A549 (cell line): Measurements from ENCODE around the gene ADARB1. TPM values are rescaled to one million over a fixed set of nuclear protein-coding genes. Genes with fewer than 3 reads are reported as not detected.

Experiments
- ATAC-seq, 2 experiments: fragments of 200-7000 bp in 1 of 2; fragments of >200 bp in 1 of 2; cut with Nextera tagmentation in 1 of 2; cut with Tn5 transposase in 1 of 2; 3 replicates each; pipeline versions ENCODE4 v1.8.0 to v1.9.1; 2018 to 2020; ENCODE audit warnings: mild to moderate bottlenecking in 1 of 2, moderate library complexity in 1 of 2
- CTCF ChIA-PET: fragments of 300-600 bp; sonication (Branson Sonifier 250); formaldehyde crosslinking; extraction: SDS; loops from one replicate; lab custom pipeline; 2021; ENCODE audit warnings: antibody characterized with exemption, inconsistent platforms; lab: Yijun Ruan, JAX
- POLR2A ChIA-PET: fragments of 350-600 bp; formaldehyde crosslinking; extraction: SDS; loops from one replicate; lab custom pipeline; 2021; ENCODE audit warnings: antibody characterized with exemption, inconsistent platforms; lab: Yijun Ruan, JAX
- DNase-seq, 2 experiments: peaks; one replicate each; pipeline versions ENCODE4 v3.0.0 to v3.0.0-alpha.2; 2011 to 2016; ENCODE audit warnings: low read depth in 1 of 2, low spot score in 1 of 2
- FAIRE-seq: peaks from 2 replicates; lab custom pipeline; 2011; peaks lifted over from hg19 to GRCh38; lab: Jason Lieb, UNC
- H3K27ac ChIP-seq, 2 experiments: fragments of >200 bp; sonication (Bioruptor Twin); formaldehyde crosslinking; 3 replicates each; pipeline ENCODE4 v1.5.1; 2016 to 2017
- H3K4me1 ChIP-seq: fragments of >200 bp; sonication (Bioruptor Twin); formaldehyde crosslinking; 3 replicates; pipeline ENCODE4 v1.6.1; 2016
- H3K4me2 ChIP-seq: fragments of >200 bp; sonication (Bioruptor Twin); formaldehyde crosslinking; 3 replicates; pipeline ENCODE4 v1.6.1; 2016
- H3K4me3 ChIP-seq: fragments of >200 bp; sonication (Bioruptor Twin); formaldehyde crosslinking; 3 replicates; pipeline ENCODE4 v1.5.1; 2016
- H3K9me3 ChIP-seq: fragments of >200 bp; sonication (Bioruptor Twin); formaldehyde crosslinking; 3 replicates; pipeline ENCODE4 v1.6.1; 2016
- BCL3 ChIP-seq: fragments of >200 bp; sonication (Bioruptor Twin); formaldehyde crosslinking; IDR thresholded peaks from 3 replicates; pipeline ENCODE4 v1.6.1; 2016
- CBX2 ChIP-seq: fragments of 200-600 bp; sonication (generic); IDR thresholded peaks from 2 replicates; pipeline ENCODE4 v1.6.1; 2016; ENCODE audit warnings: low read depth, mild to moderate bottlenecking, borderline replicate concordance
- CEBPB ChIP-seq, 2 experiments: fragments of >200 bp in 1 of 2; sonication (Bioruptor Twin) in 1 of 2; formaldehyde crosslinking in 1 of 2; IDR thresholded peaks; 2 replicates each; pipeline ENCODE4 v1.6.1; 2012 to 2016
- CTCF ChIP-seq: fragments of >200 bp; sonication (Bioruptor Twin); formaldehyde crosslinking; IDR thresholded peaks from 3 replicates; pipeline ENCODE4 v1.5.1; 2016
- EHF ChIP-seq: fragments of 250-450 bp; sonication (Bioruptor Pico); IDR thresholded peaks from 2 replicates; pipeline ENCODE4 v1.5.0; 2020; ENCODE audit warnings: mild to moderate bottlenecking
- FOXS1 ChIP-seq: fragments of 250-450 bp; sonication (Bioruptor Pico); IDR thresholded peaks from 2 replicates; pipeline ENCODE4 v1.5.0; 2020; ENCODE audit warnings: mild to moderate bottlenecking, moderate library complexity
- GATA3 ChIP-seq: IDR thresholded peaks from 2 replicates; pipeline ENCODE4 v1.6.1; 2012; ENCODE audit warnings: borderline replicate concordance
- HOXB5 ChIP-seq: fragments of 250-450 bp; sonication (Bioruptor Pico); IDR thresholded peaks from 2 replicates; pipeline ENCODE4 v1.5.0; 2020; ENCODE audit warnings: mild to moderate bottlenecking, moderate library complexity
- JUNB ChIP-seq: fragments of >200 bp; sonication (Bioruptor Twin); formaldehyde crosslinking; IDR thresholded peaks from 2 replicates; pipeline ENCODE4 v1.6.1; 2016
- MAFK ChIP-seq: fragments of 450-650 bp; IDR thresholded peaks from 2 replicates; pipeline ENCODE4 v1.6.1; 2014; ENCODE audit not compliant: partially characterized antibody
- MAZ ChIP-seq: fragments of 150-350 bp; IDR thresholded peaks from 2 replicates; pipeline ENCODE4 v1.6.1; 2014; ENCODE audit warnings: antibody characterized with exemption, low read depth, low read length, borderline replicate concordance
- NFE2L2 ChIP-seq: fragments of 150-350 bp; conservative IDR thresholded peaks from 2 replicates; pipeline ENCODE4 v1.6.1; 2014; ENCODE audit warnings: low read length
- NPAS2 ChIP-seq: fragments of 250-450 bp; sonication (Bioruptor Pico); IDR thresholded peaks from 2 replicates; pipeline ENCODE4 v1.8.0; 2022; ENCODE audit warnings: mild to moderate bottlenecking, moderate library complexity, borderline replicate concordance
- NR3C1 ChIP-seq: fragments of >200 bp; sonication (Bioruptor Twin); formaldehyde crosslinking; IDR thresholded peaks from 3 replicates; pipeline ENCODE4 v1.6.1; 2017
- PHF8 ChIP-seq: fragments of 200-600 bp; sonication (generic); IDR thresholded peaks from 2 replicates; pipeline ENCODE4 v1.6.1; 2016; ENCODE audit warnings: low read depth, mild to moderate bottlenecking, antibody characterized with exemption, moderate library complexity, borderline replicate concordance
- POLR2AphosphoS2 ChIP-seq: conservative IDR thresholded peaks from 2 replicates; pipeline ENCODE4 v1.6.1; 2012; ENCODE audit warnings: low read length, improper control_type of control experiment, inconsistent platforms
- RARB ChIP-seq: fragments of 250-450 bp; sonication (Bioruptor Pico); IDR thresholded peaks from 2 replicates; pipeline ENCODE4 v1.8.0; 2021; ENCODE audit warnings: mild to moderate bottlenecking, moderate library complexity
- RCOR1 ChIP-seq: fragments of 150-350 bp; IDR thresholded peaks from 2 replicates; pipeline ENCODE4 v1.6.1; 2014; ENCODE audit warnings: antibody characterized with exemption, low read length, low read depth
- SMC3 ChIP-seq: fragments of >200 bp; sonication (Bioruptor Twin); formaldehyde crosslinking; IDR thresholded peaks from 3 replicates; pipeline ENCODE4 v1.6.1; 2018; ENCODE audit warnings: inconsistent platforms
- SREBF2 ChIP-seq: fragments of 450-650 bp; IDR thresholded peaks from 2 replicates; pipeline ENCODE4 v1.6.1; 2014; ENCODE audit warnings: mild to moderate bottlenecking, moderate library complexity
- ZFP36 ChIP-seq: fragments of 450-650 bp; IDR thresholded peaks from 2 replicates; pipeline ENCODE4 v1.6.1; 2014; ENCODE audit warnings: borderline replicate concordance; ENCODE audit not compliant: partially characterized antibody
- ZSCAN20 ChIP-seq: fragments of 250-450 bp; sonication (Bioruptor Pico); IDR thresholded peaks from 2 replicates; pipeline ENCODE4 v1.8.0; 2022; ENCODE audit warnings: mild to moderate bottlenecking, moderate library complexity
- WGBS: methylation state at CpG from one replicate; pipeline ENCODE4 v1.1.6; 2017; ENCODE audit errors: missing lambda C conversion rate; 5-methylcytosine and 5-hydroxymethylcytosine counted together
- polyA plus RNA-seq, 4 experiments: library from polyadenylated mRNA; depleted of rRNA in 3 of 4; stranded (reverse); fragments of >200 nt; fragmentation: RNase III in 1 of 4; extraction: RNeasy Plus Mini Kit Qiagen cat#74134 plus additional on column Dnase treatment in 1 of 4; gene quantifications; 2 replicates in 3 of 4; 3 replicates in 1 of 4; pipeline ENCODE4 v1.2.3, GENCODE V29; 2011 to 2017
- TF ChIP-seq, protein P1 (sequence below): IDR thresholded peaks from 2 replicates; pipeline ENCODE4 v1.6.1; 2012

Gene ADARB1
- polyA plus RNA-seq, 2 of the 4 experiments (the other 2 are of a cell fraction), result 3.2 to 5.7 TPM

DNA sequence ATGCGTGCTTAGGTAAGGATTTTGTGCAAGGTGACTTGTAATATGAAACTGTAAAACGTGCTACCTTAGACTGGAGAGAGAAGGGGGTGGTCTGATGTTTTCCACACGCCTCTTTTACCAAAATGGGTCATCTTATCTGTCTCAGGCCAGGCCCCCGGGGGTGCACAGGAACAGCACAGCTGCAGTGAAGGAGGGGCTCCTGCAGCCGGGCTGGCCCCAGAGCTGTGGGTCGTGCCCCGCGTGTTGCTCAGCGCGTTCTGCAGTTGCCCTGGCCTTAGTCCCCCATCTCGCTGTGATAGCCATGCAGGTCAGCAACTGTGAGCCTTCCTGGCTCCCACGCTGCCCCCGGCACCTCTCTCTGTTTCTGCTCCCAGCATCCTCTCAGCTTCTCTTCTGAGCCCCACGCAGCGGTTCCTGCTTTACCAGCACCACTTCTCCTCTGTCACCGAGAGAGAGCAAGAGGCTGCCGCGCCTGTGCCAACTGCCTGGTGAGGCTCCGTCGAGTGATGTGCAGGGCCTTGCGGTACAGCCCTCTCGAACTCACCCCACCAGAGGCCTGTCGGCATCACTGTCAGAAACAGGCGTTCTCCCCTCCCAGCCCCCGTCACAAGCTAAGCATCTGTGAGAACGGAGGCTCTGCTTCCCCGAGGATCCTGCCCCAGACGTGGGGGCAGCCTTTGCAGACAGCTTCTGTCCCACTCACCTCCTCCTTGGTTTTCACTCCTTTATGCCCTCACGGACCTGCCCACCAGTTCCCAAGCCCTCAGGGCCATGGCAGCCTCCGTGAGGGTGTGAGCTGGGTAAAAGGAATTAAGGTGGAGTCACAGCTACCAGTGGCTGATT, 73.3 kb downstream of the ADARB1 start:
- Histone ChIP-seq H3K4me2 (no peak overlapping the region), H3K4me3 (no peak overlapping the region), H3K27ac (no peak overlapping the region), H3K4me1 (peaks cover 1% of the 10 kb centered on the region; the same call in 1 of the 3 replicates), H3K9me3 (no peaks in the 10 kb centered on the region)
- DNase-seq, result no peak
- ATAC-seq, result no peak
- ChIA-PET CTCF (interaction anchor here (1.0 to 3.1 kb wide), 5 partner anchors 10 to 162 kb away, joined by 3 to 28 read pairs (median 3); no protein-coding TSS in a partner anchor), POLR2A (no interaction called here)
- TF ChIP-seq ZSCAN20 (CRISPR knock-in tag) (no peak), NR3C1 (no peak), RARB (no peak), MAFK (no peak), ZFP36 (no peak)
- WGBS, result 76% methylated on average over 29 of the region's 30 CpGs
- no peak for FAIRE-seq

DNA sequence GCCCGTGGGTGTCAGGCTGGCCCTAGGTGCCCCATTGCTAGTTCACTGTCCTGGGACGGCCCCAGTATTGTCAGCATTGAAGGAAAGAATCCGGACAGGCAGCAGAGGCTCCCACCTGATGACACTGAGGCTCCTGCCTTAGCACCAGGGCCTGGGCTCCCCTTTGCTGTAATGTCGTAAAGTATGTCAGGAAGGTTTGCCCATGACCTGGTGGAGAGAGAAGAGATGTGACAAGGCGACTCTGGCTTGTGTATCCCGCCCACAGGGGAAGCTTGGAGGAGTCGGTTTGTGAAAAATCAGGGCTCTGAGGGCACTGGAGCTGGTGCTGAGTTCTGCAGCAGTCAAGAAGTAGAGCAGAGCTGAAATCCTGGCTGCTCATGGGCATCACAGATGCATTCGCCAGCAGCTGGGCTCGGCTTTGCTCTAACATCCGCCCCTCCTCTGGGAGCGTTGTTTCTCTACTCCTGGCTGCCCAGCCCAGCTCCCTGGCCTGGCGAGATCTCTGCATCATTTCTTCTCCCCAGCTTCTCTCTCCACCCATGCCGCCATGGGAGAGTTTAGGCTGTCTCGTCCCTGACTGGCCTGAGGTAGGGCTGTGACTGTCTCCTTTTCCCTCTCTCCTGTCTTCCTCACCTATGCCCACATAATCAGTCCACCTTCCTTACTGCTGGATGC, 74.1 kb downstream of the ADARB1 start:
- CTCF ChIA-PET, result interaction anchor here (1.0 to 3.1 kb wide), 4 partner anchors 11 to 161 kb away, joined by 3 to 28 read pairs (median 3); no protein-coding TSS in a partner anchor
- H3K4me1 ChIP-seq, result no peaks in the 10 kb centered on the region
- no peaks in the 10 kb centered on the region for H3K9me3 ChIP-seq
- no peak overlapping the region for H3K4me3 ChIP-seq
- TF ChIP-seq EHF (no peak), FOXS1 (CRISPR knock-in tag) (no peak), NFE2L2 (no peak), ZSCAN20 (CRISPR knock-in tag) (no peak), RCOR1 (no peak), PHF8 (no peak), BCL3 (no peak), SREBF2 (no peak), MAZ (no peak), MAFK (no peak), HOXB5 (CRISPR knock-in tag) (no peak), NPAS2 (CRISPR knock-in tag) (no peak), CBX2 (no peak), GATA3 (no peak), SMC3 (no peak), CTCF (no peak), CEBPB (IDR thresholded peaks at IDR 0.05) (no peak), POLR2AphosphoS2 (no peak), JUNB (no peak)
- TF ChIP-seq, protein P1, sequence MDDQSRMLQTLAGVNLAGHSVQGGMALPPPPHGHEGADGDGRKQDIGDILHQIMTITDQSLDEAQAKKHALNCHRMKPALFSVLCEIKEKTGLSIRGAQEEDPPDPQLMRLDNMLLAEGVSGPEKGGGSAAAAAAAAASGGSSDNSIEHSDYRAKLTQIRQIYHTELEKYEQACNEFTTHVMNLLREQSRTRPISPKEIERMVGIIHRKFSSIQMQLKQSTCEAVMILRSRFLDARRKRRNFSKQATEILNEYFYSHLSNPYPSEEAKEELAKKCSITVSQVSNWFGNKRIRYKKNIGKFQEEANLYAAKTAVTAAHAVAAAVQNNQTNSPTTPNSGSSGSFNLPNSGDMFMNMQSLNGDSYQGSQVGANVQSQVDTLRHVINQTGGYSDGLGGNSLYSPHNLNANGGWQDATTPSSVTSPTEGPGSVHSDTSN, result no peak
- TF ChIP-seq, all 56 proteins: peak for 0
- FAIRE-seq (no peak), DNase-seq (no peak), ATAC-seq (no peak)
- Histone ChIP-seq H3K27ac (no peak overlapping the region), H3K4me2 (no peak overlapping the region)
- 88% methylated on average over 13 of the region's 14 CpGs for WGBS
- POLR2A ChIA-PET, result no interaction called here
